Measurements from ENCODE around the gene RUNX3. TPM values are rescaled to one million over a fixed set of nuclear protein-coding genes. Genes with fewer than 3 reads are reported as not detected.

RUNX3 gene
- total RNA-seq, 2 experiments from 2014 or later: 12.2 to 39.5 TPM

DNA sequence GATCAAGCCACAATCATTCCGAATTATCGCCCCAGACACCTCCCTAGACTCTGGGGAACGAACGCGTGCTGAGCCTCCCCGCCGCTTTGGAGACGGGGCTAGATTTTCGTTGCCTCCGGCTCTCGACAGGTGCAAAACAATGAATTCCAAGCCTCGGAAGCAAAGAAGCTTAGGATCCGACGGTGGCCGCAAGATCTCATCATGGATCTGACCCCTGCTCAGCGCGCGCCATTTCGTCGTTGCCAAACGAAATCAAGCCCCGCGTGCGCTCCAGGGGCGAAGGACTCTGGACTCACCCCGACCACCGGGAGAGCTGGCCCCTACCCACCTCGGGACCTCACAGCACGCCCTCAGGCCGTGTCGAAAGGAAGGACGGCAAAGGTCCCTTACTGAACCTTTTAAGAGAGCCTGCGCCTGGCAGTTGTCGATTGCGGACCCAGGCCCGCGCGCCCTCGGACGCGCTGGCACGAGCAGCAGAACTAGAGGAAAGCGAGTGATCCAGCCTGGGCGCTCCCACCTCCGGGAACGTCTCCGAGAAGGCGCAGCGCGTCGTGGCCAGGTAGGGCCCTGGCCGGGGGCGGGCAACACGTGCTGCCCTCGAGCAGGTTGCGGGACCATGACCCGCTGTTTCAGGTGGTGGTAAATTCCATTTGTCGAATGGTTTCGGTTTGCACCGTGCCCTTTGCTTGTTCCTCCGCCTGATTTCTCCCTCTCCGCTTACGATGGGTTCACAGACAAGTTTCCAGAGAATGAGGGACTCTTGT, 1.6 kb upstream of the RUNX3 start:
- BruUV-seq (replicated peaks): TSS peak; percentile 54
- no peaks in the 10 kb centered on the region for H3K9me3 ChIP-seq (ENCODE audit: low read length)
- peaks cover 17% of the 10 kb centered on the region for H3K79me2 ChIP-seq (ENCODE audit: insufficient read depth, low read depth, low read length)
- ChIA-PET CTCF (ENCODE audit: unreplicated experiment) (interaction anchor here (1.0 kb wide), 1 partner anchor 20 kb away, joined by 5 read pairs; no protein-coding TSS in a partner anchor), POLR2A (interaction anchor here (0.6 to 1.8 kb wide), 3 partner anchors 16 to 91 kb away, joined by 3 to 5 read pairs (median 5); no protein-coding TSS in a partner anchor)
- TF ChIP-seq, protein P1, sequence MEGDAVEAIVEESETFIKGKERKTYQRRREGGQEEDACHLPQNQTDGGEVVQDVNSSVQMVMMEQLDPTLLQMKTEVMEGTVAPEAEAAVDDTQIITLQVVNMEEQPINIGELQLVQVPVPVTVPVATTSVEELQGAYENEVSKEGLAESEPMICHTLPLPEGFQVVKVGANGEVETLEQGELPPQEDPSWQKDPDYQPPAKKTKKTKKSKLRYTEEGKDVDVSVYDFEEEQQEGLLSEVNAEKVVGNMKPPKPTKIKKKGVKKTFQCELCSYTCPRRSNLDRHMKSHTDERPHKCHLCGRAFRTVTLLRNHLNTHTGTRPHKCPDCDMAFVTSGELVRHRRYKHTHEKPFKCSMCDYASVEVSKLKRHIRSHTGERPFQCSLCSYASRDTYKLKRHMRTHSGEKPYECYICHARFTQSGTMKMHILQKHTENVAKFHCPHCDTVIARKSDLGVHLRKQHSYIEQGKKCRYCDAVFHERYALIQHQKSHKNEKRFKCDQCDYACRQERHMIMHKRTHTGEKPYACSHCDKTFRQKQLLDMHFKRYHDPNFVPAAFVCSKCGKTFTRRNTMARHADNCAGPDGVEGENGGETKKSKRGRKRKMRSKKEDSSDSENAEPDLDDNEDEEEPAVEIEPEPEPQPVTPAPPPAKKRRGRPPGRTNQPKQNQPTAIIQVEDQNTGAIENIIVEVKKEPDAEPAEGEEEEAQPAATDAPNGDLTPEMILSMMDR (conservative IDR thresholded peaks at IDR 0.05; ENCODE audit: low read length): no peak
- TF ChIP-seq EZH2phosphoT487 (IDR thresholded peaks at IDR 0.05; ENCODE audit: borderline replicate concordance, low read depth, low read length): no peak
- DNase-seq (ENCODE audit: low spot score): peak; percentile 13
- intact Hi-C loops (cut with micrococcal nuclease; ENCODE audit: unreplicated experiment): loop anchor here (1.0 to 10.0 kb wide), 4 partner anchors 106 to 303 kb away; partner anchors contain the start of gene SYF2
- H3K27ac ChIP-seq (ENCODE audit: low read depth, low read length, poor library complexity, severe bottlenecking): no peak overlapping the region
- peaks cover 12% of the 10 kb centered on the region for H3K36me3 ChIP-seq (ENCODE audit: insufficient read depth, low read length)
- peaks cover 67% of the 10 kb centered on the region for H3K4me1 ChIP-seq (ENCODE audit: insufficient read depth, low read length, poor library complexity, severe bottlenecking)
- no peak overlapping the region for H3K4me3 ChIP-seq (ENCODE audit: low read depth, low read length, poor library complexity, severe bottlenecking)
- H4K20me1 ChIP-seq (ENCODE audit: insufficient read depth, low read length): peaks cover 15% of the 10 kb centered on the region; the same call in 1 of the 2 replicates
- H3K4me2 ChIP-seq (ENCODE audit: low read length): peak overlapping the region; percentile 72
- no peak overlapping the region for H2AFZ ChIP-seq (ENCODE audit: low read length)
- H3K9me2 ChIP-seq (ENCODE audit: insufficient read depth, low read length): no peaks in the 10 kb centered on the region

- Histone ChIP-seq H3K27ac (ENCODE audit: low read depth, low read length, poor library complexity, severe bottlenecking) (peak overlapping the region; percentile 69), H2AFZ (ENCODE audit: low read length) (no peak overlapping the region), H3K4me1 (ENCODE audit: insufficient read depth, low read length, poor library complexity, severe bottlenecking) (peaks cover 70% of the 10 kb centered on the region), H3K36me3 (ENCODE audit: insufficient read depth, low read length) (peaks cover 17% of the 10 kb centered on the region), H3K4me3 (ENCODE audit: low read depth, low read length, poor library complexity, severe bottlenecking) (peak overlapping the region; percentile 91), H3K79me2 (ENCODE audit: insufficient read depth, low read depth, low read length) (peaks cover 17% of the 10 kb centered on the region), H3K9me2 (ENCODE audit: insufficient read depth, low read length) (no peaks in the 10 kb centered on the region), H4K20me1 (ENCODE audit: insufficient read depth, low read length) (peaks cover 16% of the 10 kb centered on the region; the same call in 1 of the 2 replicates), H3K4me2 (ENCODE audit: low read length) (peak overlapping the region; percentile 72), H3K9me3 (ENCODE audit: low read length) (no peaks in the 10 kb centered on the region)
- BruUV-seq (replicated peaks): no TSS peak
- CTCF ChIA-PET (ENCODE audit: unreplicated experiment): no interaction called here
- no peak for DNase-seq (ENCODE audit: low spot score)
- TF ChIP-seq, protein P1 (conservative IDR thresholded peaks at IDR 0.05; ENCODE audit: low read length): no peak
- no peak for TF ChIP-seq EZH2phosphoT487 (IDR thresholded peaks at IDR 0.05; ENCODE audit: borderline replicate concordance, low read depth, low read length)
- POLR2A ChIA-PET: interaction anchor here (1.8 kb wide), 1 partner anchor 16 kb away, joined by 5 read pairs; no protein-coding TSS in a partner anchor
- intact Hi-C loops (cut with micrococcal nuclease; ENCODE audit: unreplicated experiment): loop anchor here (2.0 to 10.0 kb wide), 3 partner anchors 170 to 304 kb away; partner anchors contain the start of gene SYF2
Observed at GRCh38 chr1:24931146-24931467, 1.0 kb upstream of the RUNX3 start.
